ENCODE measurements around the gene RSPO3. TPM values are rescaled to one million over a fixed set of nuclear protein-coding genes. Genes with fewer than 3 reads are reported as not detected.

RSPO3 gene
- total and polyA plus RNA-seq, 9 of the 15 experiments (the other 6 are each of a cell fraction or from before 2014, with no cell fraction given): not detected

- TF ChIP-seq ZNF780A (CRISPR knock-in tag; IDR thresholded peaks at IDR 0.05) (no peak), POLR3A (IDR thresholded peaks at IDR 0.05; ENCODE audit: borderline replicate concordance, extremely low read depth, insufficient read depth, insufficient read length) (no peak), CBFB (CRISPR knock-in tag; IDR thresholded peaks at IDR 0.05) (no peak), CC2D1A (IDR thresholded peaks at IDR 0.05) (peak; percentile 40; the same call in 1 of the 2 replicates), SNIP1 (IDR thresholded peaks at IDR 0.05; ENCODE audit: low read depth) (no peak), MAX (CRISPR knock-in tag; IDR thresholded peaks at IDR 0.05) (no peak), FOXK2 (conservative IDR thresholded peaks at IDR 0.05 in 1 of 2, IDR thresholded peaks at IDR 0.05 in 1 of 2; ENCODE audit: low read depth in 2 of 2) (no peak), PCBP1 (IDR thresholded peaks at IDR 0.05; ENCODE audit: low read depth, low read length, poor library complexity, severe bottlenecking) (no peak), NR4A1 (CRISPR knock-in tag; IDR thresholded peaks at IDR 0.05) (no peak), NR4A1 (tag; IDR thresholded peaks at IDR 0.05) (no peak), RAD21 (CRISPR knock-in tag; conservative IDR thresholded peaks at IDR 0.05 in 1 of 2, IDR thresholded peaks at IDR 0.05 in 1 of 2) (peak; percentile 81 to 85), MIER1 (IDR thresholded peaks at IDR 0.05; ENCODE audit: low read depth) (no peak), FOSL1 (tag; conservative IDR thresholded peaks at IDR 0.05) (no peak)
- TF ChIP-seq, protein P1, sequence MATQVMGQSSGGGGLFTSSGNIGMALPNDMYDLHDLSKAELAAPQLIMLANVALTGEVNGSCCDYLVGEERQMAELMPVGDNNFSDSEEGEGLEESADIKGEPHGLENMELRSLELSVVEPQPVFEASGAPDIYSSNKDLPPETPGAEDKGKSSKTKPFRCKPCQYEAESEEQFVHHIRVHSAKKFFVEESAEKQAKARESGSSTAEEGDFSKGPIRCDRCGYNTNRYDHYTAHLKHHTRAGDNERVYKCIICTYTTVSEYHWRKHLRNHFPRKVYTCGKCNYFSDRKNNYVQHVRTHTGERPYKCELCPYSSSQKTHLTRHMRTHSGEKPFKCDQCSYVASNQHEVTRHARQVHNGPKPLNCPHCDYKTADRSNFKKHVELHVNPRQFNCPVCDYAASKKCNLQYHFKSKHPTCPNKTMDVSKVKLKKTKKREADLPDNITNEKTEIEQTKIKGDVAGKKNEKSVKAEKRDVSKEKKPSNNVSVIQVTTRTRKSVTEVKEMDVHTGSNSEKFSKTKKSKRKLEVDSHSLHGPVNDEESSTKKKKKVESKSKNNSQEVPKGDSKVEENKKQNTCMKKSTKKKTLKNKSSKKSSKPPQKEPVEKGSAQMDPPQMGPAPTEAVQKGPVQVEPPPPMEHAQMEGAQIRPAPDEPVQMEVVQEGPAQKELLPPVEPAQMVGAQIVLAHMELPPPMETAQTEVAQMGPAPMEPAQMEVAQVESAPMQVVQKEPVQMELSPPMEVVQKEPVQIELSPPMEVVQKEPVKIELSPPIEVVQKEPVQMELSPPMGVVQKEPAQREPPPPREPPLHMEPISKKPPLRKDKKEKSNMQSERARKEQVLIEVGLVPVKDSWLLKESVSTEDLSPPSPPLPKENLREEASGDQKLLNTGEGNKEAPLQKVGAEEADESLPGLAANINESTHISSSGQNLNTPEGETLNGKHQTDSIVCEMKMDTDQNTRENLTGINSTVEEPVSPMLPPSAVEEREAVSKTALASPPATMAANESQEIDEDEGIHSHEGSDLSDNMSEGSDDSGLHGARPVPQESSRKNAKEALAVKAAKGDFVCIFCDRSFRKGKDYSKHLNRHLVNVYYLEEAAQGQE (IDR thresholded peaks at IDR 0.05; ENCODE audit: borderline replicate concordance): peak; percentile 74; the same call in 1 of the 2 replicates
- TF ChIP-seq, protein P1 (CRISPR knock-in tag; IDR thresholded peaks at IDR 0.05; ENCODE audit: low read depth): no peak
- TF ChIP-seq, protein P2, sequence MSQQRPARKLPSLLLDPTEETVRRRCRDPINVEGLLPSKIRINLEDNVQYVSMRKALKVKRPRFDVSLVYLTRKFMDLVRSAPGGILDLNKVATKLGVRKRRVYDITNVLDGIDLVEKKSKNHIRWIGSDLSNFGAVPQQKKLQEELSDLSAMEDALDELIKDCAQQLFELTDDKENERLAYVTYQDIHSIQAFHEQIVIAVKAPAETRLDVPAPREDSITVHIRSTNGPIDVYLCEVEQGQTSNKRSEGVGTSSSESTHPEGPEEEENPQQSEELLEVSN (IDR thresholded peaks at IDR 0.05; ENCODE audit: borderline replicate concordance in 1 of 2, extremely low read depth in 1 of 2, insufficient read depth in 1 of 2, insufficient read length in 1 of 2, low read depth in 1 of 2, low read length in 1 of 2, poor library complexity in 1 of 2, severe bottlenecking in 1 of 2): no peak
- TF ChIP-seq, protein P3, sequence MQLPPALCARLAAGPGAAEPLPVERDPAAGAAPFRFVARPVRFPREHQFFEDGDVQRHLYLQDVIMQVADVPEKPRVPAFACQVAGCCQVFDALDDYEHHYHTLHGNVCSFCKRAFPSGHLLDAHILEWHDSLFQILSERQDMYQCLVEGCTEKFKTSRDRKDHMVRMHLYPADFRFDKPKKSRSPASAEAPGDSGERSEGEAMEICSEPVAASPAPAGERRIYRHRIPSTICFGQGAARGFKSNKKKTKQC (CRISPR knock-in tag; IDR thresholded peaks at IDR 0.05): no peak
Observed at GRCh38 chr6:127120787-127121636, 2.5 kb downstream of the RSPO3 start (continued).

All from K562 (cell line).